T-helper 2 cell treated with Interferon-gamma antibody and Interleukin-4, amounts not matched to agents 5 μg/mL and 100 μg/mL, for 36 hours (primary cell): Measurements from ENCODE around the gene ASTL.

Experiments used
- DNase-seq: peaks from one replicate; pipeline ENCODE4 v3.0.0; 2021; ENCODE audit warnings: low spot score
- H3K27ac Mint-ChIP-seq: one replicate; pipeline ENCODE4 v1.8.0; 2021; ENCODE audit warnings: mild to moderate bottlenecking, mixed read lengths
- H3K27me3 Mint-ChIP-seq: one replicate; pipeline ENCODE4 v1.8.0; 2021; ENCODE audit warnings: low read depth, mixed read lengths
- H3K36me3 Mint-ChIP-seq: one replicate; pipeline ENCODE4 v1.8.0; 2021; ENCODE audit warnings: low read depth, mixed read lengths
- H3K4me1 Mint-ChIP-seq: one replicate; pipeline ENCODE4 v1.8.0; 2021; ENCODE audit warnings: low read depth, mixed read lengths
- H3K4me3 Mint-ChIP-seq: one replicate; pipeline ENCODE4 v1.8.0; 2022; ENCODE audit warnings: mild to moderate bottlenecking, moderate library complexity, mixed read lengths
- H3K9me3 Mint-ChIP-seq: one replicate; pipeline ENCODE4 v1.8.0; 2021; ENCODE audit warnings: mixed read lengths

ASTL gene

GRCh38 chr2:96156011-96156820 is 17.9 kb upstream of the ASTL start:
- Mint-ChIP-seq H3K9me3 (no peaks in the 10 kb centered on the region), H3K4me3 (peak overlapping the region; percentile 48), H3K27ac (peak overlapping the region; percentile 92), H3K27me3 (no peaks in the 10 kb centered on the region), H3K36me3 (peaks cover 1% of the 10 kb centered on the region), H3K4me1 (peaks cover 47% of the 10 kb centered on the region)
- DNase-seq = peak; percentile 70

GRCh38 chr2:96154506-96155380 is 16.4 kb upstream of the ASTL start:
- Mint-ChIP-seq H3K27me3 (no peaks in the 10 kb centered on the region), H3K4me3 (no peak overlapping the region), H3K36me3 (no peaks in the 10 kb centered on the region), H3K27ac (no peak overlapping the region), H3K9me3 (no peaks in the 10 kb centered on the region), H3K4me1 (peaks cover 48% of the 10 kb centered on the region)
- DNase-seq = no peak

- Mint-ChIP-seq H3K4me1 (peaks cover 43% of the 10 kb centered on the region), H3K27ac (no peak overlapping the region), H3K36me3 (no peaks in the 10 kb centered on the region), H3K27me3 (no peaks in the 10 kb centered on the region), H3K9me3 (no peaks in the 10 kb centered on the region), H3K4me3 (no peak overlapping the region)
- no peak for DNase-seq
Observed at GRCh38 chr2:96153991-96154431, 15.7 kb upstream of the ASTL start.

GRCh38 chr2:96153291-96153713 is 15.0 kb upstream of the ASTL start:
- Mint-ChIP-seq H3K27me3 (no peaks in the 10 kb centered on the region), H3K4me1 (peaks cover 46% of the 10 kb centered on the region), H3K27ac (no peak overlapping the region), H3K36me3 (no peaks in the 10 kb centered on the region), H3K9me3 (no peaks in the 10 kb centered on the region), H3K4me3 (no peak overlapping the region)
- DNase-seq = no peak

GRCh38 chr2:96152304-96153161 is 14.2 kb upstream of the ASTL start:
- H3K27ac Mint-ChIP-seq = peak overlapping the region; percentile 44
- no peaks in the 10 kb centered on the region for H3K9me3 Mint-ChIP-seq
- DNase-seq = no peak
- H3K27me3 Mint-ChIP-seq = no peaks in the 10 kb centered on the region
- H3K36me3 Mint-ChIP-seq = no peaks in the 10 kb centered on the region
- H3K4me1 Mint-ChIP-seq = peaks cover 46% of the 10 kb centered on the region
- no peak overlapping the region for H3K4me3 Mint-ChIP-seq

GRCh38 chr2:96151595-96152303 is 13.4 kb upstream of the ASTL start:
- Mint-ChIP-seq H3K4me3 (no peak overlapping the region), H3K4me1 (peaks cover 47% of the 10 kb centered on the region), H3K27ac (peak overlapping the region; percentile 44), H3K36me3 (no peaks in the 10 kb centered on the region), H3K27me3 (no peaks in the 10 kb centered on the region), H3K9me3 (no peaks in the 10 kb centered on the region)
- no peak for DNase-seq

- Mint-ChIP-seq H3K27ac (peak overlapping the region; percentile 29), H3K4me1 (peaks cover 46% of the 10 kb centered on the region), H3K4me3 (no peak overlapping the region), H3K27me3 (no peaks in the 10 kb centered on the region), H3K9me3 (no peaks in the 10 kb centered on the region), H3K36me3 (no peaks in the 10 kb centered on the region)
- DNase-seq = no peak
Observed at GRCh38 chr2:96150791-96151594, 12.7 kb upstream of the ASTL start.

- no peaks in the 10 kb centered on the region for H3K36me3 Mint-ChIP-seq
- no peak overlapping the region for H3K4me3 Mint-ChIP-seq
- DNase-seq = no peak
- peak overlapping the region; percentile 51 for H3K27ac Mint-ChIP-seq
- H3K9me3 Mint-ChIP-seq = no peaks in the 10 kb centered on the region
- peaks cover 48% of the 10 kb centered on the region for H3K4me1 Mint-ChIP-seq
- H3K27me3 Mint-ChIP-seq = no peaks in the 10 kb centered on the region
Observed at GRCh38 chr2:96150007-96150640, 11.8 kb upstream of the ASTL start.

GRCh38 chr2:96148410-96149217 is 10.3 kb upstream of the ASTL start:
- DNase-seq = peak; percentile 97
- Mint-ChIP-seq H3K27ac (peak overlapping the region; percentile 95), H3K27me3 (no peaks in the 10 kb centered on the region), H3K36me3 (peaks cover 9% of the 10 kb centered on the region), H3K4me3 (peak overlapping the region; percentile 76), H3K4me1 (peaks cover 57% of the 10 kb centered on the region), H3K9me3 (no peaks in the 10 kb centered on the region)

- peak overlapping the region; percentile 76 for H3K4me3 Mint-ChIP-seq
- no peaks in the 10 kb centered on the region for H3K9me3 Mint-ChIP-seq
- H3K4me1 Mint-ChIP-seq = peaks cover 62% of the 10 kb centered on the region
- no peak for DNase-seq
- H3K27me3 Mint-ChIP-seq = no peaks in the 10 kb centered on the region
- peaks cover 13% of the 10 kb centered on the region for H3K36me3 Mint-ChIP-seq
- peak overlapping the region; percentile 95 for H3K27ac Mint-ChIP-seq
Observed at GRCh38 chr2:96147593-96148201, 9.4 kb upstream of the ASTL start.

- peak overlapping the region; percentile 76 for H3K4me3 Mint-ChIP-seq
- H3K27ac Mint-ChIP-seq = peak overlapping the region; percentile 95
- peak; percentile 60 for DNase-seq
Observed at GRCh38 chr2:96146881-96147592, 8.7 kb upstream of the ASTL start.

More at GRCh38 chr2:96146881-96147592, 8.7 kb upstream of the ASTL start:
- H3K9me3 Mint-ChIP-seq = no peaks in the 10 kb centered on the region
- peaks cover 17% of the 10 kb centered on the region for H3K36me3 Mint-ChIP-seq
- H3K4me1 Mint-ChIP-seq = peaks cover 65% of the 10 kb centered on the region
- H3K27me3 Mint-ChIP-seq = no peaks in the 10 kb centered on the region
